IPS-NIHi7 (cell line): ENCODE measurements around the gene MYCBP2.
"Not testable (repeated sequence)": the region's sequence is repeated elsewhere in the genome, so short reads cannot be mapped to it uniquely, and the experiment has no call there.

Experiments
- DNase-seq: peaks from one replicate; pipeline ENCODE4 v3.0.0; 2012; ENCODE audit warnings: mixed read lengths; ENCODE audit errors: extremely low spot score

Gene MYCBP2

GRCh38 chr13:77033717-77034302 is 293.1 kb downstream of the MYCBP2 start:
- DNase-seq = no peak

DNA sequence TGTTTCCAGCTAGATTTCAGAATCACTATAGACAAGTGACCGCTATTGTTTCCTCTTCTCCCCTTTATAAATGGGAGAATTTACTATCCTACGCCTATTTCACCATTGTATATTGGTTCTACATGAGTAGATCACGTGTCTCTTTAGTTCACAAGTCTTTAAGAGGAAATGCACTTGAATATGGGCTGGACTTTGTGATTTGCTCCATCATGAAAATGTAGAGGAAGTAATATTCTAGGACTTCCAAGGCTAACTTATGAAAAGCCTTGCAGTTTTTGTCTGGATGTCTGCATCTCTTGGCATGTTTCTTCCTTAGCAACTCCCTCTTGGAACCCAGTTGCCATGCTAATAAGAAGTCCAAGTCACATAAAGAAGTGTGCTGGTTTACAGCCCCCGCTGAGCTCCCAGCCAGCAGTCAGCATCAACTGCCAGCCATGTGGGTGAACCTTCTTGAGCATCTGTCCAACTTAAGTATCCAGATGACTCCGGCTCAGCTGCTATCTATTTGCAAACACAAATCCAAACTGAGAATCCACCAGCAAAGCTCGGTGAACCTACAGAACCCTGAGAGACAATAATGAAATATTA is 295.1 kb downstream of the MYCBP2 start:
- DNase-seq = no peak

GRCh38 chr13:77029436-77029835 is 297.5 kb downstream of the MYCBP2 start:
- DNase-seq = no peak

GRCh38 chr13:77028202-77028601 is 298.7 kb downstream of the MYCBP2 start:
- no peak for DNase-seq

GRCh38 chr13:77026861-77027621 is 299.9 kb downstream of the MYCBP2 start, which contains the start of gene FBXL3:
Gene FBXL3 (minus strand): TSS chr13:77027159. CDS start chr13:77021860, 5,299 bp downstream.
- DNase-seq = peak; percentile 94

- peak; percentile 54 for DNase-seq
Observed at GRCh38 chr13:77026255-77026860, 300.5 kb downstream of the MYCBP2 start.

GRCh38 chr13:77022341-77022740 is 304.6 kb downstream of the MYCBP2 start:
- DNase-seq = no peak

GRCh38 chr13:77019756-77020155 is 307.1 kb downstream of the MYCBP2 start:
- DNase-seq = no peak

DNA sequence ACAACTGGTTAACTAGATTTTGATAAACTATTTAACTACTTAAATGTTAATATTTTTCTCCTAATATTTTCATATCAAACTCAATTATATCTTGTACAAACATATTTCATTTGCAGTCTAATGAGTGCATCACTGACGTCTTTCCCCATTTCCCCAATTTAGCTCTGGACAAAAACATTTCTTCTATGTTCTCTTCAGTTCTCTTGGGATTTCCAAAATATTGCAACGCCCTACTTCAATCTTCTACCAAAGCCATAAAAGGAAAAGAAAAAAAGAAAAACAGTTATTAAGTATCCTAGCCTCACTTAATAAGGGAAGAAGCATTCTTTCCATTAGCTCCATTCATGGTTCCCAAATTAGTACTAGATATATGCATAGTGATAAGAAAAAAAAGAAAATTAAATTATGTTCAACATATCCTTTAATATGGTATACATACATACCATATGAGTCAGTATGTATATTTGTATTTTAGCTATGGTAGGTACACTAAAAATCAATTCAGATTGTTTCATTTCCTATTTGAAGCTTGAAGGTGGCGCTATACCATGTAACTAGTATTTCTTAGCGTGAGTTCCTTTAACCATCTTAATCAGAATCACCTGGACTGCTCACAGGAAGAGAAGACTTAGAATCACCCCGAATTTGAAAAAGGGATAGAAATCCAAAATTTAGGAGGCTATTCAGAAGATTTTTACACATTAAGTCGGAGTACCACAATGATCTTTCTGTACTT is 309.8 kb downstream of the MYCBP2 start:
- no peak for DNase-seq

- DNase-seq = no peak
Observed at GRCh38 chr13:77016251-77016812, 310.6 kb downstream of the MYCBP2 start.

GRCh38 chr13:77014906-77015685 is 311.8 kb downstream of the MYCBP2 start:
- no peak for DNase-seq

- no peak for DNase-seq
Observed at GRCh38 chr13:77013853-77014542, 312.9 kb downstream of the MYCBP2 start.

- DNase-seq = not testable (repeated sequence)
Observed at GRCh38 chr13:77009719-77010118, 317.2 kb downstream of the MYCBP2 start.

GRCh38 chr13:77009011-77009410 is 317.9 kb downstream of the MYCBP2 start:
- no peak for DNase-seq

DNA sequence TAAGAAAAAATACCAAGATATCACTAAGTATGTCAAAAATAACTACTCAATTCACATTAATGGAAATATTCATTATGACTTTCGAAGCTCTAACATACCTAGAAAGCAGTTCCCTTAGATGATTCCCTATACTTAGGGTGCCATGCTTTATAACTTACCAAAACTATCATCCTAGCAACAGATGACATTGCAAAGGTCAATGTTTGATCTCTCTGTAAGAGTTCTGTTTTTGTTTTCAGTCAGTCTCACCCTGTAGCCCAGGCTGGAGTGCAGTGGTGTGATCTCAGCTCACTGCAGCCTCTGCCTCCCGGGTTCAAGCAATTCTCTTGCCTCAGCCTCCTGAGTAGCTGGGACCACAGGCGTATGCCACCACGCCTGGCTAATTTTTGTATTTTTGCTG is 318.6 kb downstream of the MYCBP2 start:
- not testable (repeated sequence) for DNase-seq

GRCh38 chr13:77002590-77003190 is 324.2 kb downstream of the MYCBP2 start:
- DNase-seq = peak; percentile 26

DNA sequence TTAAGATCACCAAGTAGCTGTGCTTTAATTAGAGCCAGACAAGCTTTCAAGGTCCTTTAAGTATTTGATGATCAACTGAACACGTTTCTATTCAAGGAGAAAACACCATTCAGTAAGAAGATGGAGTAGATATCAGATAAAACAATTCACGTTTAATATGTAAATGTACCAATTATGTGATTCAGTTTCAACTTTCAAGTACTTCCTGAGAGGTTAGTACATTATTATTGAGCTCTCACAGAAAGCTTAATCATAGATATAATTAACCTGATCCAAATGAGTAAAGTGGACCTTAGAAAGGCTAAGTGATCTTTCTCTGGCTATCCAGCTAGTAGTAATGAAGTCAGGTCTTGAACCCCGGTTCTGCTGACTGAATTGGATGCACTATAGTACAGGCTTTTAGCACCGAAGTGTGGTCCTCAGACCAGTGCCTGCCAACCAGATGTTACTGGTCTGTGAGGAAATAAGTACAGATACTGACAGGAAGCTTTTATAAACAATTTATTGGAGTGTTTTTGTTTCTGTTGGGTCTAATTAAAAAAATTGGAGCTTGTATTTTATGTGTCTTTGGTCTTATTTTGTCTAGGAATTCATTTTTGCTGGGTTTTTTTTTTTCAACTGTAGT is 324.8 kb downstream of the MYCBP2 start:
- no peak for DNase-seq

GRCh38 chr13:77001540-77001939 is 325.4 kb downstream of the MYCBP2 start:
- DNase-seq = no peak

DNA sequence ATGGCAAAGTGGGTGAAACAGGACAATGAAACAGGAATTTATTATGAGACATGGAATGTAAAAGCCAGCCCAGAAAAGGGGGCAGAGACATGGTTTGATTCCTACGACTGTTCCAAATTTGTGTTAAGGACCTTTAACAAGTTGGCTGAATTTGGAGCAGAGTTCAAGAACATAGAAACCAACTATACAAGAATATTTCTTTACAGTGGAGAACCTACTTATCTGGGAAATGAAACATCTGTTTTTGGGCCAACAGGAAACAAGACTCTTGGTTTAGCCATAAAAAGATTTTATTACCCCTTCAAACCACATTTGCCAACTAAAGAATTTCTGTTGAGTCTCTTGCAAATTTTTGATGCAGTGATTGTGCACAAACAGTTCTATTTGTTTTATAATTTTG is 326.4 kb downstream of the MYCBP2 start:
- DNase-seq = no peak
